Measurements from ENCODE around the gene PRKAR2B. TPM values are rescaled to one million over a fixed set of nuclear protein-coding genes. Genes with fewer than 3 reads are reported as not detected.

Gene PRKAR2B
- total RNA-seq, 1 donor from 2014 or later: 7.9 TPM

DNA sequence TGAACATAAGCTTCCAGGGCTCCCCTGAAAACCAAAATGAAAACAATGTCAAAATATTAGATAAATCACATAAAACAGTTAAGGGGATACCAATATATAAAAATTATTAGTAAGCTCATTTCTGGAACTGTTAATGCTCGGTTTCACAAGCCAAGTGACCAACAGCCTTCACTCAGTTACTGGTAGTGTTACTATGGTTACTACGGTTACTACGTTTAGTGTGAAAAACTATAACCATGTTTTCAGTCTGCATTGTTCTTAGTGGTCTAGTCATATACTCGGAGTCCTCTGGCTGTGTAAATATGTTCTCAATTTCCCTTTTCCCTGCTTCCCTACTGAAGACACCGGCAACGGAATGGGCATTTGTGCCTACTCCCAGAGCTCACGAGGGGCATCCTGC, 159.1 kb downstream of the PRKAR2B start:
- Histone ChIP-seq H3K4me1 (peaks cover 11% of the 10 kb centered on the region), H3K27me3 (no peaks in the 10 kb centered on the region), H3K36me3 (peaks cover 82% of the 10 kb centered on the region), H3K4me3 (no peak overlapping the region), H3K27ac (no peak overlapping the region), H3K9me3 (no peaks in the 10 kb centered on the region)
- TF ChIP-seq CTCF (IDR thresholded peaks at IDR 0.05): no peak
- intact Hi-C loops (cut with DNase I): no loop called here
- DNase-seq (no peak), ATAC-seq (no peak)

DNA sequence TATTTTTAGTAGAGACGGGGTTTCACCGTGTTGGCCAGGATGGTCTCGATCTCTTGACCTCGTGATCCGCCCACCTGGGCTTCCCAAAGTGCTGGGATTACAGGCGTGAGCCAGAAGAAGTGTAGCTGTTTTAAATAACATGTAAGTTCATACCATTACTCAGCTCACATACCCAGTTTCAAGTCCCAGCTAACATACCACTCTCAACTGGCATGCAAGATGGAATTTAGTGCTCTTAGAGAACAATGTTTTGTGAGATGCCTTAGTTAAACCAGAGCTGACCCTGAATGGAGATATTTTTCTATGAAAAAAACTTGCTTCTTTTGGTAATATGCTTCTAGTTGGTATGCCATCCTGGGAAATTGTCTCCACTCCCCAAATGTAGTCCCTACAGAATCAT, 161.6 kb downstream of the PRKAR2B start:
- no peak overlapping the region for H3K4me3 ChIP-seq
- H3K9me3 ChIP-seq: no peaks in the 10 kb centered on the region
- intact Hi-C loops (cut with DNase I): no loop called here
- TF ChIP-seq CTCF (IDR thresholded peaks at IDR 0.05): no peak
- DNase-seq (no peak), ATAC-seq (no peak)
- H3K27me3 ChIP-seq: no peaks in the 10 kb centered on the region
- H3K4me1 ChIP-seq: peaks cover 4% of the 10 kb centered on the region
- H3K36me3 ChIP-seq: peaks cover 67% of the 10 kb centered on the region
- no peak overlapping the region for H3K27ac ChIP-seq

DNA sequence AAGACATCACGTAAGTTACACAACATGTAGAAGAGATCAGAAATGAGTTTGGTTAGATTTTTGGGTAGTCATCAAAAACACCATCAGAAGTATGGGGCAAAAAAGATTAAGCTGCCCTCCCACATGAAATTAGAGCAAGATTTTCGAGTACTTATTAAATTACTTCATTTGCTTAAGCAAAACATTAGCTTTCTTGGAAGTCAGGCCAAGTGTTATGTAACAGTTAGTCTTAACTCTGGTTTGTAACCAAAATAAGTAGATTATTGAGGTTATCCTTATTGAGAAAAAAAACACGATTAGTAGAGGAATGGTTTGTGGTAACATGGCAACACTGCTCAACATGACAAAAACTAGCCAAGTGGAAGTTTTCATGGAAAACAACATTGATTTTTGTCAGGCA, 162.2 kb downstream of the PRKAR2B start:
- H3K4me3 ChIP-seq: no peak overlapping the region
- H3K27me3 ChIP-seq: no peaks in the 10 kb centered on the region
- DNase-seq: no peak
- H3K36me3 ChIP-seq: peaks cover 61% of the 10 kb centered on the region
- peaks cover 4% of the 10 kb centered on the region for H3K4me1 ChIP-seq
- TF ChIP-seq CTCF (IDR thresholded peaks at IDR 0.05): no peak
- ATAC-seq: no peak
- no peaks in the 10 kb centered on the region for H3K9me3 ChIP-seq
- intact Hi-C loops (cut with DNase I): no loop called here
- H3K27ac ChIP-seq: no peak overlapping the region

GRCh38 chr7:107207459-107207858, 163.0 kb downstream of the PRKAR2B start:
- TF ChIP-seq CTCF (IDR thresholded peaks at IDR 0.05): no peak
- Histone ChIP-seq H3K36me3 (peaks cover 54% of the 10 kb centered on the region), H3K27ac (no peak overlapping the region), H3K9me3 (no peaks in the 10 kb centered on the region), H3K27me3 (no peaks in the 10 kb centered on the region), H3K4me1 (peaks cover 4% of the 10 kb centered on the region), H3K4me3 (no peak overlapping the region)
- no peak for ATAC-seq
- no peak for DNase-seq
- intact Hi-C loops (cut with DNase I): no loop called here

DNA sequence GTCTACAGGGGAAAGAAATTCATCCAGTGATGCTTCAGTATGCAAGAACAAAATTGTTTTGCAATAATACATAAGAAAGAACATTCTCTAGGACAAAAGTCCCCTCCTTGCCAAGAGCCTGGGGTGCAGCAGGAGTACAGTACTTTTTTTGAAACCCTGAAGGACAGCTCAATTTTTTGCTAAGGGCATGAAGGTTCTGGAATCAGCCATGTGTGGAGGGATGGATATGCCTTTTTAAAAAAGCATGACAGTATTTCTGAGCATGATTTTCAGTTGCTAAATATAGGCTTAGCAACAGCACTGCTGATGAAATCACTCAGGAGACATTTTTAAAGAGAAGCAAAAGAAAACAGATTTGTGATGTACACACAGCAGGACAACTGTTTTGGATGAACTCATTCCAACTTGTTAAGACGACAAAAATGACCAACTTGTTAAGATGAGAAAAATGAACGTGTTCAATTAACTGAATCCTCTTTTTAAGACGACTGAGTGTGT, 163.6 kb downstream of the PRKAR2B start:
- DNase-seq (no peak), ATAC-seq (no peak)
- no peaks in the 10 kb centered on the region for H3K27me3 ChIP-seq
- no peak for TF ChIP-seq CTCF (IDR thresholded peaks at IDR 0.05)
- no peaks in the 10 kb centered on the region for H3K9me3 ChIP-seq
- no peak overlapping the region for H3K4me3 ChIP-seq
- H3K27ac ChIP-seq: peak overlapping the region; percentile 37
- H3K4me1 ChIP-seq: peaks cover 4% of the 10 kb centered on the region
- intact Hi-C loops (cut with DNase I): no loop called here
- H3K36me3 ChIP-seq: peaks cover 48% of the 10 kb centered on the region

- Histone ChIP-seq H3K27me3 (no peaks in the 10 kb centered on the region), H3K4me3 (no peak overlapping the region), H3K9me3 (no peaks in the 10 kb centered on the region), H3K4me1 (peaks cover 4% of the 10 kb centered on the region), H3K36me3 (peaks cover 43% of the 10 kb centered on the region), H3K27ac (peak overlapping the region; percentile 37)
- intact Hi-C loops (cut with DNase I): no loop called here
- TF ChIP-seq CTCF (IDR thresholded peaks at IDR 0.05): no peak
- DNase-seq (no peak), ATAC-seq (no peak)
Observed at GRCh38 chr7:107208563-107208962, 164.1 kb downstream of the PRKAR2B start.

Measured in upper lobe of right lung (tissue), 1 donor.